H1 (cell line): ENCODE measurements around the gene KSR2. TPM values are rescaled to one million over a fixed set of nuclear protein-coding genes. Genes with fewer than 3 reads are reported as not detected.

ENCODE experiments used
- CTCF ChIA-PET: fragments of 300-600 bp; sonication (Branson Sonifier 250); formaldehyde crosslinking; loops from one replicate; lab custom pipeline; 2021; ENCODE audit not compliant: partially characterized antibody; lab: Charles Lee
- POLR2A ChIA-PET: fragments of 300-600 bp; sonication (Branson Sonifier 250); formaldehyde crosslinking; loops from one replicate; lab custom pipeline; 2021; ENCODE audit warnings: inconsistent platforms; ENCODE audit not compliant: partially characterized antibody; lab: Charles Lee
- DNase-seq, 2 experiments: peaks; one replicate each; pipeline versions ENCODE4 v3.0.0 to v3.0.0-alpha.2; 2010 to 2022; ENCODE audit warnings: low spot score in 2 of 2, low read depth in 1 of 2, mixed read lengths in 1 of 2
- FAIRE-seq: peaks from 2 replicates; lab custom pipeline; 2011; peaks lifted over from hg19 to GRCh38; lab: Jason Lieb, UNC
- H2AFZ ChIP-seq: 2 replicates; pipeline ENCODE4 v1.8.1; 2012; ENCODE audit warnings: low read length, inconsistent platforms
- H2AK5ac ChIP-seq: 2 replicates; pipeline ENCODE4 v1.6.1; 2013; ENCODE audit warnings: low read depth, low read length
- H2BK120ac ChIP-seq: replicated peaks from 2 replicates; pipeline ENCODE3; 2013; ENCODE audit warnings: low read depth, low read length, inconsistent platforms
- H2BK12ac ChIP-seq: 2 replicates; pipeline ENCODE4 v1.6.1; 2013; ENCODE audit warnings: low read depth, low read length
- H2BK15ac ChIP-seq: 2 replicates; pipeline ENCODE4 v1.6.1; 2013; ENCODE audit warnings: low read length
- H2BK20ac ChIP-seq: 2 replicates; pipeline ENCODE4 v1.6.1; 2013; ENCODE audit warnings: low read length
- H2BK5ac ChIP-seq: 2 replicates; pipeline ENCODE4 v1.6.1; 2013; ENCODE audit warnings: low read depth, low read length
- H3K14ac ChIP-seq: 2 replicates; pipeline ENCODE4 v1.6.1; 2013; ENCODE audit warnings: inconsistent platforms; ENCODE audit not compliant: insufficient read length
- H3K18ac ChIP-seq: 2 replicates; pipeline ENCODE4 v1.6.1; 2013; ENCODE audit warnings: low read length; ENCODE audit errors: extremely low read depth
- H3K23ac ChIP-seq: 2 replicates; pipeline ENCODE4 v1.6.1; 2013; ENCODE audit warnings: inconsistent platforms; ENCODE audit not compliant: insufficient read length
- H3K23me2 ChIP-seq: 2 replicates; pipeline ENCODE4 v1.6.1; 2013; ENCODE audit warnings: low read depth, low read length
- H3K27ac ChIP-seq: 2 replicates; pipeline ENCODE4 v1.6.1; 2011; ENCODE audit warnings: low read depth, low read length, inconsistent platforms
- H3K27me3 ChIP-seq, 4 experiments: replicated peaks in 1 of 4; 1 replicate in 1 of 4; 2 replicates in 3 of 4; pipeline versions ENCODE4 v1.6.1 to v1.8.1; 2011 to 2013; ENCODE audit warnings: low read length in 3 of 4, mild to moderate bottlenecking in 3 of 4, inconsistent platforms in 2 of 4, mixed read lengths in 2 of 4, moderate library complexity in 1 of 4; ENCODE audit not compliant: control insufficient read depth in 3 of 4, insufficient read depth in 3 of 4; ENCODE audit errors: extremely low read depth in 1 of 4
- H3K36me3 ChIP-seq, 4 experiments: 2 replicates each; pipeline versions ENCODE4 v1.6.1 to v1.8.1; 2011 to 2013; ENCODE audit warnings: mild to moderate bottlenecking in 4 of 4, low read length in 3 of 4, moderate library complexity in 2 of 4, control low read depth in 1 of 4, inconsistent platforms in 1 of 4; ENCODE audit not compliant: insufficient read depth in 4 of 4, control insufficient read depth in 2 of 4
- H3K4ac ChIP-seq: replicated peaks from 2 replicates; pipeline ENCODE3; 2013; ENCODE audit warnings: low read length, low read depth, mixed read lengths, inconsistent platforms; ENCODE audit not compliant: insufficient read length
- H3K4me1 ChIP-seq, 4 experiments: replicated peaks in 1 of 4; 1 replicate in 1 of 4; 2 replicates in 3 of 4; pipeline versions ENCODE4 v1.6.1 to v1.8.1; 2011 to 2013; ENCODE audit warnings: low read length in 3 of 4, inconsistent platforms in 2 of 4, mixed read lengths in 1 of 4; ENCODE audit not compliant: insufficient read depth in 4 of 4, control insufficient read depth in 3 of 4
- H3K4me2 ChIP-seq, 2 experiments: 2 replicates each; pipeline versions ENCODE4 v1.6.1 to v1.8.1; 2011 to 2013; ENCODE audit warnings: low read depth in 2 of 2, low read length in 2 of 2, control low read depth in 1 of 2, inconsistent platforms in 1 of 2, mild to moderate bottlenecking in 1 of 2; ENCODE audit not compliant: insufficient read depth in 1 of 2
- H3K4me3 ChIP-seq, 4 experiments: fragments of 200-600, 300-600 bp in 1 of 4; sonication (generic), shearing (Covaris generic), sonication (Bioruptor Twin) in 1 of 4; 2 replicates each; pipeline versions ENCODE4 v1.5.1 to v1.8.1; 2011 to 2016; ENCODE audit warnings: low read length in 4 of 4, low read depth in 3 of 4, control low read depth in 2 of 4, inconsistent platforms in 2 of 4, mild to moderate bottlenecking in 2 of 4, mixed read lengths in 1 of 4, moderate library complexity in 1 of 4; ENCODE audit not compliant: insufficient read depth in 2 of 4; ENCODE audit errors: extremely low read depth in 1 of 4
- H3K56ac ChIP-seq: replicated peaks from 2 replicates; pipeline ENCODE3; 2013; ENCODE audit warnings: low read depth, mild to moderate bottlenecking, mixed read lengths, low read length, inconsistent platforms; ENCODE audit not compliant: insufficient read length
- H3K79me1 ChIP-seq: 2 replicates; pipeline ENCODE4 v1.6.1; 2013; ENCODE audit warnings: low read depth, low read length, control low read depth
- H3K79me2 ChIP-seq, 2 experiments: 2 replicates each; pipeline versions ENCODE4 v1.6.1 to v1.8.1; 2012 to 2013; ENCODE audit warnings: low read length in 2 of 2, mild to moderate bottlenecking in 2 of 2, inconsistent platforms in 1 of 2; ENCODE audit not compliant: insufficient read depth in 2 of 2, control insufficient read depth in 1 of 2
- H3K9ac ChIP-seq, 4 experiments: replicated peaks in 1 of 4; 1 replicate in 1 of 4; 2 replicates in 3 of 4; pipeline versions ENCODE4 v1.6.1 to v1.8.1; 2011 to 2013; ENCODE audit warnings: low read depth in 3 of 4, low read length in 3 of 4, control low read depth in 2 of 4, mild to moderate bottlenecking in 2 of 4, moderate library complexity in 2 of 4, inconsistent platforms in 1 of 4; ENCODE audit errors: extremely low read depth in 1 of 4
- H3K9me3 ChIP-seq, 2 experiments: 2 replicates each; pipeline versions ENCODE4 v1.6.1 to v1.8.1; 2012 to 2013; ENCODE audit warnings: mild to moderate bottlenecking in 2 of 2, moderate library complexity in 2 of 2, control low read depth in 1 of 2, inconsistent platforms in 1 of 2, low read depth in 1 of 2, low read length in 1 of 2, mixed read lengths in 1 of 2; ENCODE audit not compliant: insufficient read depth in 2 of 2
- H4K20me1 ChIP-seq, 2 experiments: replicated peaks in 1 of 2; 2 replicates each; pipeline versions ENCODE3 to v1.8.1; 2011 to 2013; ENCODE audit warnings: inconsistent platforms in 2 of 2, low read length in 2 of 2, mild to moderate bottlenecking in 1 of 2; ENCODE audit not compliant: insufficient read depth in 2 of 2, control insufficient read depth in 1 of 2
- H4K5ac ChIP-seq: 2 replicates; pipeline ENCODE4 v1.6.1; 2013; ENCODE audit warnings: low read length, low read depth, mixed read lengths, inconsistent platforms; ENCODE audit not compliant: insufficient read length
- H4K8ac ChIP-seq: 2 replicates; pipeline ENCODE4 v1.8.0; 2013; ENCODE audit warnings: mild to moderate bottlenecking, moderate library complexity, low read length, inconsistent platforms; ENCODE audit not compliant: insufficient read depth; ENCODE audit errors: extremely low read depth
- H4K91ac ChIP-seq: replicated peaks from 2 replicates; pipeline ENCODE3; 2013; ENCODE audit warnings: low read length, mixed read lengths, inconsistent platforms; ENCODE audit not compliant: insufficient read length
- BRCA1 ChIP-seq: IDR thresholded peaks from 2 replicates; pipeline ENCODE4 v1.6.1; 2012; ENCODE audit warnings: low read depth, low read length, improper control_type of control experiment
- CBX5 ChIP-seq: fragments of 300-800, 300-1000 bp; sonication (generic); IDR thresholded peaks from 2 replicates; pipeline ENCODE4 v1.7.1; 2016; ENCODE audit warnings: antibody characterized with exemption, low read length, low read depth
- CREB1 ChIP-seq: IDR thresholded peaks from 2 replicates; pipeline ENCODE4 v1.6.1; 2012; ENCODE audit warnings: inconsistent platforms
- E2F6 ChIP-seq: IDR thresholded peaks from 2 replicates; pipeline ENCODE4 v1.6.1; 2012; ENCODE audit warnings: inconsistent platforms
- EGR1 ChIP-seq: IDR thresholded peaks from 2 replicates; pipeline ENCODE4 v1.6.1; 2011; ENCODE audit warnings: low read depth, low read length, borderline replicate concordance
- GABPA ChIP-seq: IDR thresholded peaks from 2 replicates; pipeline ENCODE4 v1.6.1; 2011; ENCODE audit warnings: mild to moderate bottlenecking, low read length, moderate library complexity, borderline replicate concordance; ENCODE audit not compliant: insufficient read depth
- HDAC6 ChIP-seq: IDR thresholded peaks from one replicate; pipeline ENCODE4 v1.7.1; 2012; ENCODE audit warnings: low read depth, mild to moderate bottlenecking, inconsistent platforms, low read length, moderate library complexity
- JUN ChIP-seq: IDR thresholded peaks from 2 replicates; pipeline ENCODE4 v1.6.1; 2011; ENCODE audit warnings: low read depth, mild to moderate bottlenecking, improper control_type of control experiment, low read length
- JUND ChIP-seq: IDR thresholded peaks from 2 replicates; pipeline ENCODE4 v1.6.1; 2011; ENCODE audit warnings: mild to moderate bottlenecking, improper control_type of control experiment, low read length
- MAFK ChIP-seq: IDR thresholded peaks from 2 replicates; pipeline ENCODE4 v1.6.1; 2012; ENCODE audit warnings: low read depth, mild to moderate bottlenecking, improper control_type of control experiment, low read length
- SP4 ChIP-seq: IDR thresholded peaks from 2 replicates; pipeline ENCODE4 v1.6.1; 2012; ENCODE audit warnings: low read length, inconsistent platforms
- TEAD4 ChIP-seq: IDR thresholded peaks from 2 replicates; pipeline ENCODE4 v1.6.1; 2012; ENCODE audit warnings: low read depth, low read length, inconsistent platforms, mixed read lengths
- YY1 ChIP-seq: IDR thresholded peaks from 2 replicates; pipeline ENCODE4 v1.6.1; 2011; ENCODE audit warnings: low read depth, mild to moderate bottlenecking, low read length
- WGBS, 2 experiments: shearing (Covaris generic) in 1 of 2; methylation state at CpG; one replicate each; pipeline versions ENCODE4 v1.1.6 to v1.1.7; 2013 to 2015; ENCODE audit warnings: low lambda C conversion rate in 2 of 2, mixed read lengths in 2 of 2, inconsistent platforms in 1 of 2, low coverage in 1 of 2, missing lambda C conversion rate in 1 of 2; ENCODE audit not compliant: insufficient replicate concordance in 2 of 2, insufficient coverage in 1 of 2, insufficient read length in 1 of 2; ENCODE audit errors: extremely low coverage in 1 of 2, missing lambda C conversion rate in 1 of 2; 5-methylcytosine and 5-hydroxymethylcytosine counted together
- polyA plus RNA-seq, 7 experiments: library from polyadenylated mRNA; depleted of rRNA in 3 of 7; stranded (reverse) in 5 of 7; unstranded in 2 of 7; fragments of >200 nt in 5 of 7; fragments of 200-250 nt in 2 of 7; gene quantifications; 1 replicate in 5 of 7; 2 replicates in 1 of 7; 4 replicates in 1 of 7; pipeline versions ENCODE4 v1.2.1 to v1.2.3, GENCODE V29; 2011 to 2013; ENCODE audit warnings: missing spikeins in 2 of 7, mixed read lengths in 2 of 7
- total RNA-seq: library from RNA; stranded (reverse); fragmentation: NEBNext Ultra II Directional; extraction: Animal tissue kit (Norgen Biotek cat#: 25700); gene quantifications from 2 replicates; pipeline ENCODE4 v1.2.1, GENCODE V29; 2021
- TF ChIP-seq, protein P1 (sequence below): IDR thresholded peaks from 2 replicates; pipeline ENCODE4 v1.6.1; 2012; ENCODE audit warnings: low read length, inconsistent platforms

KSR2 gene
- total and polyA plus RNA-seq, 2 of the 8 experiments (the other 6 are each of a cell fraction or from before 2014, with no cell fraction given): 0.74 to 2.2 TPM

GRCh38 chr12:117564881-117565280 lies 403.9 kb downstream of the KSR2 start:
- H4K20me1 ChIP-seq: no peaks in the 10 kb centered on the region
- no peaks in the 10 kb centered on the region for H3K27me3 ChIP-seq
- no peak overlapping the region for H2BK120ac ChIP-seq
- FAIRE-seq: no peak
- H3K18ac ChIP-seq: no peak overlapping the region
- H3K9me3 ChIP-seq: no peaks in the 10 kb centered on the region
- POLR2A ChIA-PET: no interaction called here
- no peak overlapping the region for H4K5ac ChIP-seq
- H3K4me1 ChIP-seq: 0 out of 7 replicates have a peak, but pooled peaks cover 0 to 2% (median 0%) of the 10 kb centered on the region in 4 experiments
- H3K56ac ChIP-seq: no peak overlapping the region
- H3K79me1 ChIP-seq: no peaks in the 10 kb centered on the region
- H3K4ac ChIP-seq: no peak overlapping the region
- H3K23me2 ChIP-seq: no peaks in the 10 kb centered on the region
- no peak overlapping the region for H2BK12ac ChIP-seq
- CTCF ChIA-PET: interaction anchor here (0.7 to 1.0 kb wide), 2 partner anchors 20 to 197 kb away, joined by 3 read pairs; no protein-coding TSS in a partner anchor
- no peak overlapping the region for H4K8ac ChIP-seq
- no peak overlapping the region for H2BK15ac ChIP-seq
- no peak overlapping the region for H2AFZ ChIP-seq
- no peak overlapping the region for H3K9ac ChIP-seq
- DNase-seq: no peak
- WGBS, 2 experiments: 83% methylated on average over 9 of the region's 9 CpGs; no CpG with 5 or more reads in 1 of the 2 experiments
- no peaks in the 10 kb centered on the region for H3K79me2 ChIP-seq
- no peak overlapping the region for H2BK20ac ChIP-seq
- no peaks in the 10 kb centered on the region for H3K36me3 ChIP-seq
- no peak overlapping the region for H3K4me2 ChIP-seq
- H3K23ac ChIP-seq: no peak overlapping the region
- no peak overlapping the region for H3K27ac ChIP-seq
- no peak overlapping the region for H2BK5ac ChIP-seq
- H3K4me3 ChIP-seq: no peak overlapping the region
- H3K14ac ChIP-seq: no peak overlapping the region
- no peak overlapping the region for H4K91ac ChIP-seq
- H2AK5ac ChIP-seq: no peak overlapping the region
- no peak for TF ChIP-seq SP4
- TF ChIP-seq YY1: no peak
- TF ChIP-seq JUN: no peak
- no peak for TF ChIP-seq E2F6
- no peak for TF ChIP-seq HDAC6
- TF ChIP-seq CBX5: no peak
- TF ChIP-seq CREB1: no peak
- TF ChIP-seq, protein P1, sequence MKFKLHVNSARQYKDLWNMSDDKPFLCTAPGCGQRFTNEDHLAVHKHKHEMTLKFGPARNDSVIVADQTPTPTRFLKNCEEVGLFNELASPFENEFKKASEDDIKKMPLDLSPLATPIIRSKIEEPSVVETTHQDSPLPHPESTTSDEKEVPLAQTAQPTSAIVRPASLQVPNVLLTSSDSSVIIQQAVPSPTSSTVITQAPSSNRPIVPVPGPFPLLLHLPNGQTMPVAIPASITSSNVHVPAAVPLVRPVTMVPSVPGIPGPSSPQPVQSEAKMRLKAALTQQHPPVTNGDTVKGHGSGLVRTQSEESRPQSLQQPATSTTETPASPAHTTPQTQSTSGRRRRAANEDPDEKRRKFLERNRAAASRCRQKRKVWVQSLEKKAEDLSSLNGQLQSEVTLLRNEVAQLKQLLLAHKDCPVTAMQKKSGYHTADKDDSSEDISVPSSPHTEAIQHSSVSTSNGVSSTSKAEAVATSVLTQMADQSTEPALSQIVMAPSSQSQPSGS: no peak
- TF ChIP-seq BRCA1: no peak
- TF ChIP-seq MAFK: no peak
- no peak for TF ChIP-seq TEAD4
- no peak for TF ChIP-seq GABPA
- no peak for TF ChIP-seq JUND
- no peak for TF ChIP-seq EGR1
